ENCODE measurements around the gene MED8.
A peak's percentile ranks its signal among the peaks of the same experiment; 100 is the strongest.

DNA sequence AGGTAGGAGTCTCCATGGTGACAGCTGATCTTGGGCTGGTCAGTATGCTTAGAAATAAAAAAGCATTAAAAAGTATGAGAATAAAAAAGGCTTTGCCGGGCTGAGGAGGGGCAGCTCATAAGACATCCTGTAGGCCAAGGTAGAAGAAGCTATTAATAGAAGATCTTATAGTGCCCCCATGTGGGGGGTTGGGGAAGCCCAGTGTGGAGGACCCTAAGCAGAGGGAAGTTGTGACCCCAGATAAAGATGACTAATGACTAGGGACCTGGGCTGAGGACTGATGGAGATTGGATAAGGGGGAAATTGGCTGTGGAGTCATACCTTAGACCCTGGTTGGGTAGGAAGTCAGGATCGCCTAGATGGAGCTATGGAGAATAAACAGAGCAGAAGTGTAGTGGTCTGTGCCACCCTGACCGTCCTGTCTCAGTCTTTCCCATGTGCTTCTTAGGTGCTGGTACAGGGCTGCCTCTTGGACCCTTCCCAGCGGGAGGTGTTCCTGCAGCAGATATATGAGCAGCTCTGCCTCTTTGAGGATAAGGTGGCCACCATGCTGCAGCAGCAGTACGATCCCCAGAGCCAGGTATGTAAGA, 25.1 kb upstream of the MED8 start:
- TF ChIP-seq BHLHE40 (IDR thresholded peaks at IDR 0.05; ENCODE audit: low read depth, low read length) = no peak
- TF ChIP-seq, protein P1, sequence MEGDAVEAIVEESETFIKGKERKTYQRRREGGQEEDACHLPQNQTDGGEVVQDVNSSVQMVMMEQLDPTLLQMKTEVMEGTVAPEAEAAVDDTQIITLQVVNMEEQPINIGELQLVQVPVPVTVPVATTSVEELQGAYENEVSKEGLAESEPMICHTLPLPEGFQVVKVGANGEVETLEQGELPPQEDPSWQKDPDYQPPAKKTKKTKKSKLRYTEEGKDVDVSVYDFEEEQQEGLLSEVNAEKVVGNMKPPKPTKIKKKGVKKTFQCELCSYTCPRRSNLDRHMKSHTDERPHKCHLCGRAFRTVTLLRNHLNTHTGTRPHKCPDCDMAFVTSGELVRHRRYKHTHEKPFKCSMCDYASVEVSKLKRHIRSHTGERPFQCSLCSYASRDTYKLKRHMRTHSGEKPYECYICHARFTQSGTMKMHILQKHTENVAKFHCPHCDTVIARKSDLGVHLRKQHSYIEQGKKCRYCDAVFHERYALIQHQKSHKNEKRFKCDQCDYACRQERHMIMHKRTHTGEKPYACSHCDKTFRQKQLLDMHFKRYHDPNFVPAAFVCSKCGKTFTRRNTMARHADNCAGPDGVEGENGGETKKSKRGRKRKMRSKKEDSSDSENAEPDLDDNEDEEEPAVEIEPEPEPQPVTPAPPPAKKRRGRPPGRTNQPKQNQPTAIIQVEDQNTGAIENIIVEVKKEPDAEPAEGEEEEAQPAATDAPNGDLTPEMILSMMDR (conservative IDR thresholded peaks at IDR 0.05; ENCODE audit: low read depth, low read length) = peak; percentile 66
- TF ChIP-seq CHD1 (IDR thresholded peaks at IDR 0.05; ENCODE audit: low read depth, low read length) = no peak
- no peak for TF ChIP-seq POLR2A (IDR thresholded peaks at IDR 0.05; ENCODE audit: low read depth, low read length)
- peak; percentile 84 for TF ChIP-seq SMC3 (IDR thresholded peaks at IDR 0.05; ENCODE audit: low read depth, low read length)
- TF ChIP-seq, protein P2, sequence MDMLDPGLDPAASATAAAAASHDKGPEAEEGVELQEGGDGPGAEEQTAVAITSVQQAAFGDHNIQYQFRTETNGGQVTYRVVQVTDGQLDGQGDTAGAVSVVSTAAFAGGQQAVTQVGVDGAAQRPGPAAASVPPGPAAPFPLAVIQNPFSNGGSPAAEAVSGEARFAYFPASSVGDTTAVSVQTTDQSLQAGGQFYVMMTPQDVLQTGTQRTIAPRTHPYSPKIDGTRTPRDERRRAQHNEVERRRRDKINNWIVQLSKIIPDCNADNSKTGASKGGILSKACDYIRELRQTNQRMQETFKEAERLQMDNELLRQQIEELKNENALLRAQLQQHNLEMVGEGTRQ (IDR thresholded peaks at IDR 0.05; ENCODE audit: low read depth, low read length) = no peak
- TF ChIP-seq MAFK (IDR thresholded peaks at IDR 0.05; ENCODE audit: low read depth, low read length) = no peak
- TF ChIP-seq FOS (IDR thresholded peaks at IDR 0.05; ENCODE audit: low read depth, low read length) = no peak
- TF ChIP-seq, protein P3, sequence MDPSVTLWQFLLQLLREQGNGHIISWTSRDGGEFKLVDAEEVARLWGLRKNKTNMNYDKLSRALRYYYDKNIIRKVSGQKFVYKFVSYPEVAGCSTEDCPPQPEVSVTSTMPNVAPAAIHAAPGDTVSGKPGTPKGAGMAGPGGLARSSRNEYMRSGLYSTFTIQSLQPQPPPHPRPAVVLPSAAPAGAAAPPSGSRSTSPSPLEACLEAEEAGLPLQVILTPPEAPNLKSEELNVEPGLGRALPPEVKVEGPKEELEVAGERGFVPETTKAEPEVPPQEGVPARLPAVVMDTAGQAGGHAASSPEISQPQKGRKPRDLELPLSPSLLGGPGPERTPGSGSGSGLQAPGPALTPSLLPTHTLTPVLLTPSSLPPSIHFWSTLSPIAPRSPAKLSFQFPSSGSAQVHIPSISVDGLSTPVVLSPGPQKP (IDR thresholded peaks at IDR 0.05; ENCODE audit: borderline replicate concordance, low read depth, low read length) = no peak
- TF ChIP-seq MXI1 (IDR thresholded peaks at IDR 0.05; ENCODE audit: borderline replicate concordance, low read depth, low read length) = no peak
- TF ChIP-seq CEBPB (IDR thresholded peaks at IDR 0.05; ENCODE audit: low read depth, low read length) = no peak
- TF ChIP-seq RFX5 (IDR thresholded peaks at IDR 0.05; ENCODE audit: low read depth, low read length) = no peak
- TF ChIP-seq RAD21 (IDR thresholded peaks at IDR 0.05; ENCODE audit: low read length) = peak; percentile 83
- no peak for TF ChIP-seq RCOR1 (IDR thresholded peaks at IDR 0.05; ENCODE audit: insufficient replicate concordance, low read length)

All from IMR-90 (cell line).